Measurements from ENCODE around the gene NOTUM. TPM values are rescaled to one million over a fixed set of nuclear protein-coding genes. Genes with fewer than 3 reads are reported as not detected.
A peak's percentile ranks its signal among the peaks of the same experiment; 100 is the strongest.

The NOTUM gene
- total RNA-seq: not detected

DNA sequence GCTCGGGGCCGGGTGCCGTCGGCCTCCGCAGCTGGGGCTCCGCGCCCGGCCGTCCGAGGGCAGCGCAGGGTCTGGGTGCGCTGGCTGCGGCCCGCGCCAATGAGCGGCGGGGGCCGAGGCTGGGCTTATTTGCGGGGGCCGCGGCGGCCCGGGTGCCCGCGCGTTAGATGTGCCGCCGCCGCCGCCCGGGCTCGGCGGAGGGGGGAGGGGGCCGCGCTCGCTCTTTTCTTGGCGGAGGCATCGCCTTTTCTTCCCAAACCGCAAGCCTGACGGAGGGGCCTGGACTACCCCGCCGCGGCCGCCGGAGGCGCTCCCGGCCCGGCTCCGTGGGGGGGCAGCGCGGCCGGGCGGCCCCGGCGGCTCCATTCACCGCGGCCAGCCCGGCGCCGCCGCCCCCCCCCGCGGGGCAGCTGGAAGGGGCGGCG lies at the start of gene NOTUM:
NOTUM (minus strand) TSS at position 101 of the 425 bp plus-strand sequence. CDS start 278 bp downstream, outside the sequence.
- ATAC-seq (no peak), DNase-seq (ENCODE audit: low spot score) (no peak)
- intact Hi-C loops (cut with DNase I): no loop called here

DNA sequence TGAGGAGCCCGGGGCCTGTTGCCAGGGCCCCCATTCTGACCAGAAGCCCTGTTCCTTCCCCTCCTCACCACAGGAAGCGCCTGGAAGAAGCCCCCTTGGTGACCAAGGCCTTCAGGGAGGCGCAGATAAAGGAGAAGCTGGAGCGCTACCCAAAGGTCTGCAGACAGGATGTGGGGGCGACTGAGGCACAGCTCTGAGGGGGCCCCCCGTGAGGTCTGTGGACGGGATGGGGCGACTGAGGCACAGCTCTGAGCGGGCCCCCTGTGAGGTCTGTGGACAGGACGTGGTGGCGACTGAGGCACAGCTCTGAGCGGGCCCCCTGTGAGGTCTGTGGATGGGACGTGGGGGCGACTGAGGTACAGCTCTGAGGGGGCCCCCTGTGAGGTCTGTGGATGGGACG lies 48.4 kb upstream of the NOTUM start:
- no peak for ATAC-seq
- no peak for DNase-seq (ENCODE audit: low spot score)

DNA sequence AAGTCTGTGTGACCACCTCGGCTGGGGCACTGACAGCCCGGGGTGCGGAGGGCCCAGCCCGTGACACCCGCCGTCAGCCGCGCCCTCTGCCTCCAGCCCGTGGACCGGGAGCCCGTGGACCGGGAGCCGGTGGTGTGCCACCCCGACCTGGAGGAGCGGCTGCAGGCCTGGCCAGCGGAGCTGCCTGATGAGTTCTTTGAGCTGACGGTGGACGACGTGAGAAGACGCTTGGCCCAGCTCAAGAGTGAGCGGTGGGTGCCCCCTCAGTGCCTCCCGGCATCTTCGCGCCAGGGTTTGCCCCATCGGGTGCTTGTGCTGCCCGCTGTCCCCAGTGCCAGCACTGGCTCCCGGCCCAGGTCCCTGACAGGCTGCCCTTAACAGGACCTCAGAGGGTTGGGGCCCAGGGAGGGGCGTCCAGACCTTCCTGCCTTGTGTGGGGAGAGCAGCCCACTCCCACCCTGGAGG lies 48.0 kb upstream of the NOTUM start:
- DNase-seq (ENCODE audit: low spot score): no peak
- intact Hi-C loops (cut with DNase I): loop anchor here (1.0 kb wide), 1 partner anchor 22 kb away; the partner anchor contains the start of gene RAC3
- ATAC-seq: no peak

More for the DNA sequence above, 48.4 kb upstream of the NOTUM start:
- intact Hi-C loops (cut with DNase I): loop anchor here (1.0 kb wide), 1 partner anchor 22 kb away; the partner anchor contains the start of gene RAC3

DNA sequence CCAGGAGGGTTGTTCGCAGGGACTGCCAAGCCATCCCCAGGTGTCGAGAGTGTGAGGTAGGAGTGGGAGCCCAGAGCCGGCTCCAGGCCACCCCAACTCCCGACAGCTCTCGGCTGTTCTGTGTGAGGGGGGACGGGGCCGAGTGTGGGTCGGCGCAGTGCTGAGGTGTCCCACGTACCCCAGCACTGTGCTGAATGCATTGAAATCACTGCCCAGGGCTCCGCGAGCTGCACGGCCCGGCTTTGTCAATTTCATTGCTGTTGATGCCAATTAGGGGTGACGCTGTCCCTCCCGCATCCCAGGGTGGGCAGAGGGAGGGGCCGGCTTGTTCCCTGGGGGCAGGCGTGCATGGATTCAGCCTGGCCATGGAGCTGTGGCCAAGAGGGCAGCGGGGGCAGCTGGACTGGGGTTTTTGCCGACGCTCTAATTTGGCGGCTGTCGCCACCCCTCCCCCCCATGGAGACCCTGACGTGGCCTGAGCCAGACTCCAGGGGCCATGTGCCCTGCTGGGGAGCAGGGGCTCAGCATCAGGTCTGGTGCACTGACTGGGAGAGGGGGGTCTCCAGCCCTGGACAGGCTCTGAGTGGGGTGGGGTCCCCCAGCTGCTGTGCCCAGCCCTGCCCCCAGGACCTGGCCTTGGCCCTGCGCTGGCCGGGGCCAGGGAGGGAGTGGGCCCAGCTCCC lies 47.4 kb upstream of the NOTUM start:
- no peak for DNase-seq (ENCODE audit: low spot score)
- no peak for ATAC-seq
- intact Hi-C loops (cut with DNase I): no loop called here

DNA sequence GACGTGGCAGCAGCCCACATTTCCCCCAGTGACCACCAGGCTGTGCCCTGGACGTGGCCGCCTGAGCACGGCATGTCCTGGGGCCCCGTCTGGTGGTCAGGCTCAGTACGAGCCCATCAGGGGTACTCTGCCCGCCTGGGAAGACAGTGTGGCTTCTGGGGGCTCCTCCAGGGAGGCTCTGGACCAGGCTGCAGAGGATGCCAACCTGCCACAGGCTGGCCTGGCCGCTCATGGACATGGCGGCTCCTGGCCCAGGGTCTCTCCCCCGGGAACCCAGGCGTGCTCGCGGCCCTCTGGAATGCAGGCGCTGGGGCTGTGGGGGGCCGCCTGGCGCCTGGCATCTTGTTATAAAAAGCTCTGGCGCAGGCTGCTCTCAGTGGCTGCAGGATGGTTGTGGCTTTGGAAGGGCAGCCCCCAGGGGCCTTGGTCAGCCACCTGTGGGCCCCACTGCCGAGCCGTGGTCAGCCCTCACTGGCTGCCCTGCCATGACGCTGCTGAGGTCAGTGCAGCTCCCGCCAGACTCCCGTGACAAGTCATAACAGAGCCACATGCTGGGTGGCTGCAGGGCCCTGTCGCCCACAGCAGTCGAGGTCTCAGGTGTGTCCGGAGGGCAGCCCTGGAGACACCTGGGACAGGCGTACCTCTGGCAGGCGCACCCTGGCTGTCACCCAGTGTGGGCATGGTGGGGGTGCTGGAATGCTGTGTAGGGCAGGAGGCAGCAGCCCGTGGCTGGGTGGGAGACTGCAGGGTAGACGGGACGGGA lies 46.7 kb upstream of the NOTUM start:
- DNase-seq (ENCODE audit: low spot score) (no peak), ATAC-seq (no peak)
- intact Hi-C loops (cut with DNase I): no loop called here

DNA sequence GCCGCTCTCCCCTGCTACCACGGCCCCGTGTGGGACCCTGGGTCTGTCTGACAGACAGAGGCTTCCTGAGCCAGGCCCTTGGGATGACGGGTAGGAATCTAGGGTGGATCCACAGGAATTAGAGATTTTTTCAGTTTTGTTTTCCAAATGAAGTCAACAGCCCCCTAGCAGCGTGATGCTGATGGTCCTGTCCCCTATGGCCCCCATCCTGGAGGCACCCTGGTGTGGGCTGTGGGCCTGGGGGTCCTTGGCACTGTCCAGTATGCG lies 46.2 kb upstream of the NOTUM start:
- ATAC-seq: no peak
- intact Hi-C loops (cut with DNase I): no loop called here
- no peak for DNase-seq (ENCODE audit: low spot score)

DNA sequence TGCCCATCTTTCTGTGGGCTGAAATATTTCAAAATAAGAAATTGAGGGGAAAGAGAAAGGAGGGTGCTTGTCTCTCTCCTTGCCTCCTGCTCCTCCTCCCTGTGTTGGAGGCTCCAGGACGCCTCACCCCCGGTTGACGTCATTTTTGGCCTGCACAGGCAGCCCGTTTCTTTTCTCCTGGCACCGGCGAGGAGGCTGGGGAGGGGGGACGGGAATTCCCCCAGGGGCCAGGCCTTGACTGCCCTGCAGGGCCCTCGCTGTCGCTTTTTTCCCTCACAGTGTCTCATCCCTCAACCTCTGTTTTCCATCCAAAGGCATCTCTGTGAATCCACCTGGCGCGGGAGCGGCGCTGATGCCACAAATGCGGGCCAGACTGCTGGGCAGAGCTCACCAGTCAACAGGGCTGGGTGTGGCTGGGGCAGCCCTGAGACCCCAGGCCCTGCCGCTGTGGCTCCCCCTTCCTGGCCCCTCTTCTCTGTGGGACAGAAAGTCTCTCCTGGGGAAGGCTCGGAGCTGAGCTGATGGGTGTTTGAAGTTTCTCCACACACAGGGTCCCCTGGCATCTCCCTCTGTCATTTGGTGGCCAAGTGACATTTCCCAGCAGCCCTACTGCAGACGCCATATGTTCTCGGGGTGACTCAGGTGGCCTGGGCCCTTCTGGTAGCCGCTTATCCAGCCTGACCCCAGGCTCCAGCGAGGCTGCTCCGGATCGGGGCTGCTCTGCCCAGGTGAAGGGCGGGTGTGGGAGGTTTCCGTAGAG lies 45.7 kb upstream of the NOTUM start:
- no peak for DNase-seq (ENCODE audit: low spot score)
- intact Hi-C loops (cut with DNase I): no loop called here

DNA sequence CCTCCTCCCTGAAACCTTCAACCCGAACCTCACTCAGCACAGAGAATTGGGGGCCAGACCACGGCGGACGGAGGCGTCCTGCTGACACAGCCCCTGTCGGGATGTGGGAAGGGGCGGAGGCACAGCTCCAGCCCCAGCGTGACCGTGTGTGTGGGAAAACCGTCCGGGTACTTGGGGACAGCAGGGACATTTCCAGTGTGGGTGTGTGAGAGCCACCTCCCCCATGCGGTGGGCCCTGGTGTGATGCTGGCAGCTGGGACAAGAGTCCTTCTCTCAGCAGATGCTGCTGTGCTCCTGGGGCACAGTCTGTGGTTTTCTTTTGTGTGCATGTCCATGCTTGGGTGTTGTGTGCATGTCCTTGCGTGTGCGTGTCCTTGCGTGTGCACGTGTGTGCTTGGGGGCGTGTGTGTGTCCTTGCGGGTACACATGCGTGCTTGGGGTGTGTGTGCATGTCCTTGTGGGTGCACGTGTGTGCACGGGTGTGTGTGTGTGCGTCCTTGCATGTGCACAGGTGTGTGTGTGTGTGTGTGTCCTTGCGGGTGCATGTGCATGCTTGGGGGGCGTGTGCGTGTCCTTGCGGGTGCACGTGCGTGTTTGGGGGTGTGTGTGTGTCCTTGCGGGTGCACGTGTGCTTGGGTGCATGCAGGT lies 44.8 kb upstream of the NOTUM start:
- no peak for DNase-seq (ENCODE audit: low spot score)
- no peak for ATAC-seq
- intact Hi-C loops (cut with DNase I): no loop called here

More for the DNA sequence above, 45.7 kb upstream of the NOTUM start:
- ATAC-seq: no peak

DNA sequence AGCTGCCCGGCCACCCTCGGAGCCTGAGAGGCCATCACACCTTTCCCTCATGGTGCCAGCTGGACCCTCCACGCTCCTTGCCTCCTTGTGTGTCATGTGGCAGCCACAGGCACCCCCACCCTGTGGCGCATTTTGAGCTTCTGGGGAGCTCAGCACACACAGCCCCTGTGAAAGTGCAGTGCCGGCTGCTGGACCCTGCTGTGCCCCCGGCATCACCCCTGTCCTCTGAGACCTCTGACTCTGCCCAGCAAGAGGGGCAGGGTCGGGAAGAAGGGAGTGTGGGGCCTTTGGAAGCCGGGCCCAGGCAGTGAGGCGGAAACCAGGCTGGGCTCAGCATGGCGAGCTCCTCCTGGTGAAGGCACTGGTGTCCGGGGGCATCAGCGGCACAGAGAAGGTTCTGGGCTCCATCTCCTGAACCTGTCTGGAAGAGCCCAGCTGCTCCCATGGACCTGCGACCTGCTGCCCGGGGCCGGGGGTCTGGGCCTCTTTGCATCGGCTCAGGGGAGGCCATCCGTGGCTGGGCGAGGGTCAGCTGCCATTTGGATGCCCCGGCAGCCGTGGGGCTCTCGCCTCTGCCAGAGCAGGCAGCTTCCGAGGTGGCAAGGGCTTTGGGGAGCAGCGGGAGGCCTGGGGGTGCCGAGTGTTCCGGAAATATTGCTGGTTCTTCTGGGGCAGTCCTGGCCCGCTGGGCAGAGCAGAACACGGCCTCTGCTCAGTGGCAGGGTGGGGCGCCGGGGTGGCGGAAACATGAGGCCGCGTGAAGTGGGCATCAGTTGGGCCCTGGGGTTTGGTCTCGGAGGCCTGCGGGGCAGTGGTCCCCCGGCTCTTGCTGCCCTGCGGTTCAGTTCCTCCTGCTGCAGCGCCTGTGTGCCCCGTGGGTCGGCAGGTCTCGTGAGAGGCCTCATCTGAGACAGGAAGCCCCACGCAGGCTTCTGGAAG lies 43.8 kb upstream of the NOTUM start:
- intact Hi-C loops (cut with DNase I): no loop called here
- no peak for ATAC-seq
- DNase-seq (ENCODE audit: low spot score): no peak

DNA sequence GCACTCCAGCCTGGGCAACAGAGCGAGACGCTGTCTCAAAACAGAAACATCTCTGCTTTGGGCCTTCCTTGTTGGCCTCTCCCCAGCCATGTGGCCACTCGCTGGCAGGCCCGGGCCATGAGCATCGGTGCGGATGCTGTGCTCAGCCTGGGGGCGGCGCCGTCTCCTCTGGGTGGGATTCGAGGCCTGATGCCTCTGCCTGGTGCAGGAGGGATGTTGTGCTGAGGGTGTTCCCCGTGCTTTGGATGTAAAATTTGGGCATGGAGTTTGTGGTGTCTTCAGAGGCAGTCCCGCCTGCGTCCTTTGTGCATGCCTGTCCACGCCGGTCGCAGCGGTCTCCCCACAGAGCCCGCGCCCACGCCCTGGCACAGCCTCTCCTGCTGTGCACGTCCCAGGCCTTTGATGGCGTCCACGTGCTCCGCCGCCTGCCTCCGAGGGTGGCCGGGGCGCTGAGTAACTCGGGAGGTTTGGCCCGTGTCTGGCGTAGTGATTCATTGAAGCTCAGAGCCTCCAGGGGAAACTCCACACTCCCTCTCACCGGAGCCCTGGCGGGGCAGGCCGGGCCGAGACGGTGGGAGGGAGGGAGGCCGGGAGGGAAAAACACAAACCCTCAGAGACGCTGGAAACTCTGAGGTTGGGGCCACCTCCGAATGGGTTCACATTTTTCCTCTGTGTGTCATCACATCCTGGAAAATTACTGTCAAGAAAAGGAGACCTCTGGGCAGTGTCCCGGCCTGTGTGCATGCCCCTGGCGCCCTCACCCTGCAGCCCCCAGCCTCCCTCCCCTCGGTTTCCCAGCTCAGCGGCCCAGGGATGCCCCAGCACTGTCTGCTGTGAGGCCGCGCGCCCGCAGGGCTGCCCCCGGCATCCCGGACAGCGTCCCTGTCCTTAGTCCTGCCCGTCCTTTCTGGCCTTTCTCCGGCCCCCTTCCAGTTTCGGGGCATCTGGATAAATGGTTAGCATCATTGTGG lies 42.7 kb upstream of the NOTUM start:
- intact Hi-C loops (cut with DNase I): no loop called here
- ATAC-seq: peak; percentile 78
- DNase-seq (ENCODE audit: low spot score): peak; percentile 79

DNA sequence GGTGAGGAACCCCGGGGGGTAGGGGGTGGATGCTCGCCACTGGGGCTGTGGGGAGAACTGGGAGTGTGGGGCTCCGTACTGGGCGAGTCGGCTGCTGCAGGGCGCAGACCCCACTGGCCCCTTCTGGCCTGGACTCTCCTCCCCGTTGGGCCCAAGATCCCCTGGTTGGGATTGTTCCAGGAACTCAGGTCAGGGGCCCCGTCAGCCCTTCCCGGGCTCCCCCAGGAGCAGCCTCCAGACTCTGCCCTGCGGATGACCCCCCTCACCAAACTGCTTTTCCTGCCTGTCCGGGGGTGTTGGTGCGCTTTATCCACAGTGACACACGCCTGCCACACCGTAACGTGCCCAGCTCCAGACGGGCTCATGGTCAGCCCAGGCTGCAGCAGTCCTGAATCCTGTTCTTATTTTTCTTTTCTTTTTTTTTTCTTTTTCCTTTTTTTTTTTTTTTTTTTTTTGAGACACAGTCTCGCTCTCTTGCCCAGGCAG lies 40.6 kb upstream of the NOTUM start:
- ATAC-seq (no peak), DNase-seq (ENCODE audit: low spot score) (no peak)
- intact Hi-C loops (cut with DNase I): no loop called here

DNA sequence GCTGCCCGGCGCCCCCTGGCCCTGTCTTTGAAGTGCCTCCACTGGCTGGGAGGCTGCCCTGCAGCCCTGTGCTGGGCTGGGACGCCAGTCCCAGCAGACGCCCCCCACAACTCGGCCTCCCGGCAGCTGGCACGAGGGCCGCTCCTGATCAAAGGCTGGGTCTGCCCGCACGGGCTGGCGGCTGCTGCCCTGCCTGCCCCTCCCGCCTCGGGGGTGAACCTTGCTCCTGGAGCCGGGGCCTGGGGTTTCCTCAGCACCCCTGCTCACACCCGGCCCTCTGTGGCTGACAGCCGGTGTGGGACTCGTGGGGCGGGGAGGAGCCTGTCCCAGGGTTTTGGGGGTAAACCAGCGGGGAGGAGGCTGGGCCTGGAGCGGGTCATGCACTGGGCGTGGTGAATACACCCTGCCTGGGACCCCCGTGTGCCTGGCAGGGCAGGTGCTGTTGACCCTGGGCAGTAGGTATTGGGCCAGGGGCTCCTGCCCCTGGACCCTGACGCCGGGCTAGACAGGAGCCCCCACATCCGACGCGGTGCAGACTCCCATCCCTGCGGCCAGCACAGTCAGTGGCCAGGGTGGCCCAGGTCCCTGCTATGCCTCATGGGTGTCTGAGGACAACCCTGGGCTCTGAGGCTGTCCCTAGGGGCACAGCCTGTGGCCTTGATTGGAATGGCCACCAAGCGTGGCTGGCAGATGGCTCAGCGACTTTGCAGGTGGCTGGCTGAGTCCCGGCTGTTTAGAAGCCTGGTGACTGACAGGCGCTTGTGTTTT lies 40.0 kb upstream of the NOTUM start:
- no peak for DNase-seq (ENCODE audit: low spot score)
- intact Hi-C loops (cut with DNase I): no loop called here
- ATAC-seq: no peak

DNA sequence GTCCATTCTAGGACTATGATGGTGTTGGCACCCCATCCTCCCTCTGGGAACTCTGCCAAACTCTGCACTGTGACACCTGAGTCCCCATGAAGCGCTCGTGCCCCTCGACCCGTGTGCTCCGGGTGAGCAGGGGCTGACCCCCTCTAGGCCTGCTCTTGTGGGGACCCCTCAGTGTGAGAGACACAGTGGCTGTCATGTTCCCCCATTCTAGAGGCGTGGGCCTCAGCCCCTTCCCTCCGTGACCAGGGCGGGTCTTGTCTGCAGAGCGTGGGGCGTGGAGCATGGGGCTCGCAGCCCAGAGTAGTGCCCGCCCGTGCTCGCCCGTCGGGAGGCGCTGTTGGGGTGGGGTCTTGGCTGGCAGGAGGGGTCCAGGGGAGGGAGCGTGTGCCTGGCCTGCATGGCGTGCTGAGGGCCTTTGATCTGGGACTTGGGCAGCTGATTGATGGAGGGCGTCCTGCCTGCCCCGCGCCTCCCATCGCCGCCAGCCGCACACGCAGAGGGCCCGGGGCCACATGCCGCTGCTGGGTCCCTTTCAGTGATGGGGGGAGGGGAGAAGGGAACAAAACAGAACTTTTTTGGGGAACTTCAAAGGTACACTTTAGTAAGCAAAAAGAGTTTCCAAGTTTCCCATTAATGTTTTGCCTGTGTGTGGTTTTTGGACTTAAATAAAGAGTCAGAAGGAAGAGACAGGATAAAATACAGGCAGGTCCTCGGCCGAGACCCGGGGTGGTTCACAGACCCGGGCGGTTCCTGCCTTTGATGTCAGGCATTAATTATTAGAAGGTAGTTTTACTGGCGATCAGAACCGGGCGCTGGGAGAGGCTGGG lies 39.2 kb upstream of the NOTUM start:
- intact Hi-C loops (cut with DNase I): no loop called here
- no peak for ATAC-seq
- DNase-seq (ENCODE audit: low spot score): no peak

DNA sequence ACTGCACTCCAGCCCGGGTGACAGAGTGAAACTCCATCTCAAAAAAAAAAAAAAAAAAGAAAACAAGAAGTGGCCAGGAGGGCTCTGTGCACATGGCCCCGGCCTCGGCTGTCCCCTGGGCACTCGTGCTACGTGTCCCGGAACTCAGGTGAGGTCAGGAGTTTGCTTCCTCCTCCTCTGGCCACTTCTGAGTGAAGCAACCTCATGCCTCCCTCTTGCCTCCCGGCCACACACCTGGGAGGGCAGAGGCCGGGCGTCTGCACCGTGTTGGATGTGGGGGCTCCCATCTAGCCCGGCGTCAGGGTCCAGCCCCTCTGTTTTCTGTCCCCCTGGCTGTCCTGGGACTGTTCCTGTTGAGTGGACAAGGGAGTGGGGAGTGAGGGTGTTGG lies 38.6 kb upstream of the NOTUM start:
- intact Hi-C loops (cut with DNase I): no loop called here
- ATAC-seq (no peak), DNase-seq (ENCODE audit: low spot score) (no peak)

DNA sequence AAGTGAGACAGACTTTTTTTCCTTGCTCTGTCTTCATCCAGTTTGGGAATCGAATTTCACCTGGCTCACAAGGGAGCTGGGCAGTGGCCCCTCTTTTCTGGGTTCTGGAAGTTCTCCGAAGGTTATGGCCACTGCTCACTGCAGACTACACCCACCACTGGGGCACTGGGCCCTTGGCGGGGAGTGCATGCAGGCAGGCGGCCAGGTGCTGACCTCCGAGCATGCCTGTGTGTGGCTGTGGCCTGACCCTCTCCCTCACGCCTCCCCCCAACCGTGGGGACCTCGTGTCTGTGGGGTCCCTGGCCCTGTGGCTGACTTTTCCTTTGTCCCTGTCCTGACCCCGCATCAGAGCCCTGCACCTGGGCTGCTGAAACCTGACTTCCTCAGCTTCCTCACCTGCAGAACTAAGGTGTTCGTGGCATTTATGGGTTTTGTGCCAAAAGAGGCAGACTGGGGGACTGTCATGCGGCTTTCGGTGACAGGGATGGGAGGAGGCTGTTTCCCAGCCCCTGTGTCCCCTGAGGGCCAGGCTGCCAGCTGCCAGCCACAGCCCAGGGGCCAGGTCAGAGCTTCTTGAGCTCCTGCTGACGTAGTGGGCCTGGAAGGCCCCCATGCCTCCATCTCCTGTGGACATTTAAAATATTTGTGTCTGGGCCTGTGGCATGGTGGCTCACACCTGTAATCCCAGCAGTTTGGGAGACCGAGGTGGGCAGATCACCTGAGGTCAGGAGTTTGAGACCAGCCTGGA lies 37.9 kb upstream of the NOTUM start:
- no peak for ATAC-seq
- no peak for DNase-seq (ENCODE audit: low spot score)
- intact Hi-C loops (cut with DNase I): no loop called here

Measured in sciatic nerve (tissue), 2 donors.